WI38 (cell line): ENCODE measurements around the gene SLAMF1.

ENCODE experiments used
- H3K4me3 ChIP-seq: 2 replicates; pipeline ENCODE4 v1.5.1; 2011; ENCODE audit warnings: low read depth, mild to moderate bottlenecking, control low read depth, low read length
- CTCF ChIP-seq: IDR thresholded peaks from 2 replicates; pipeline ENCODE4 v1.5.1; 2012; ENCODE audit warnings: low read depth, mild to moderate bottlenecking, control low read depth, low read length

SLAMF1 gene

GRCh38 chr1:160612613-160613218 is 34.1 kb downstream of the SLAMF1 start:
- no peak for TF ChIP-seq CTCF
- no peak overlapping the region for H3K4me3 ChIP-seq

GRCh38 chr1:160610569-160611242 is 36.1 kb downstream of the SLAMF1 start:
- H3K4me3 ChIP-seq, result no peak overlapping the region
- no peak for TF ChIP-seq CTCF

GRCh38 chr1:160608941-160609340 is 37.9 kb downstream of the SLAMF1 start:
- no peak overlapping the region for H3K4me3 ChIP-seq
- TF ChIP-seq CTCF, result no peak

GRCh38 chr1:160608514-160608913 is 38.3 kb downstream of the SLAMF1 start:
- no peak for TF ChIP-seq CTCF
- H3K4me3 ChIP-seq, result no peak overlapping the region

GRCh38 chr1:160608057-160608456 is 38.8 kb downstream of the SLAMF1 start:
- H3K4me3 ChIP-seq, result no peak overlapping the region
- no peak for TF ChIP-seq CTCF

- no peak for TF ChIP-seq CTCF
- no peak overlapping the region for H3K4me3 ChIP-seq
Observed at GRCh38 chr1:160607672-160608032, 39.2 kb downstream of the SLAMF1 start.

- no peak overlapping the region for H3K4me3 ChIP-seq
- TF ChIP-seq CTCF, result peak; percentile 32; the same call in 1 of the 2 replicates
Observed at GRCh38 chr1:160607011-160607671, 39.7 kb downstream of the SLAMF1 start.
